Mesendoderm (in vitro differentiated cells): ENCODE results near the gene INTS7.

Source experiments
- DNase-seq: peaks from one replicate; pipeline ENCODE4 v3.0.0; 2013
- H2AK5ac ChIP-seq: 2 replicates; pipeline ENCODE4 v1.6.1; 2013; ENCODE audit warnings: low read length, inconsistent platforms
- H2BK120ac ChIP-seq: 2 replicates; pipeline ENCODE4 v1.6.1; 2013; ENCODE audit warnings: low read depth, mild to moderate bottlenecking, low read length, moderate library complexity, mixed read lengths
- H2BK15ac ChIP-seq: replicated peaks from 2 replicates; pipeline ENCODE4 v1.6.1; 2013; ENCODE audit warnings: low read depth, mild to moderate bottlenecking, moderate library complexity
- H2BK5ac ChIP-seq: 2 replicates; pipeline ENCODE4 v1.6.1; 2013; ENCODE audit warnings: low read length, inconsistent platforms
- H3K18ac ChIP-seq: 2 replicates; pipeline ENCODE4 v1.6.1; 2013; ENCODE audit warnings: mild to moderate bottlenecking, low read length, mixed read lengths
- H3K23ac ChIP-seq: one replicate; pipeline ENCODE4 v1.6.1; 2013; ENCODE audit warnings: low read length
- H3K27ac ChIP-seq: 2 replicates; pipeline ENCODE4 v1.5.1; 2013; ENCODE audit warnings: low read depth, mild to moderate bottlenecking, inconsistent platforms, low read length, moderate library complexity
- H3K27me3 ChIP-seq: 2 replicates; pipeline ENCODE4 v1.6.1; 2013; ENCODE audit warnings: low read length, control low read depth, mild to moderate bottlenecking, inconsistent platforms; ENCODE audit not compliant: insufficient read depth, poor library complexity
- H3K36me3 ChIP-seq: 2 replicates; pipeline ENCODE4 v1.6.1; 2013; ENCODE audit warnings: low read length, inconsistent platforms; ENCODE audit not compliant: control insufficient read depth, insufficient read depth
- H3K4ac ChIP-seq: one replicate; pipeline ENCODE4 v1.6.1; 2013; ENCODE audit warnings: low read depth, mild to moderate bottlenecking, low read length, moderate library complexity
- H3K4me1 ChIP-seq: 2 replicates; pipeline ENCODE4 v1.6.1; 2013; ENCODE audit warnings: low read depth, low read length, inconsistent platforms; ENCODE audit not compliant: control insufficient read depth
- H3K4me2 ChIP-seq: 2 replicates; pipeline ENCODE4 v1.6.1; 2013; ENCODE audit warnings: low read length
- H3K4me3 ChIP-seq: 2 replicates; pipeline ENCODE4 v1.5.1; 2013; ENCODE audit warnings: mild to moderate bottlenecking, low read length
- H3K56ac ChIP-seq: one replicate; pipeline ENCODE4 v1.6.1; 2013; ENCODE audit warnings: low read length
- H3K79me1 ChIP-seq: 2 replicates; pipeline ENCODE4 v1.6.1; 2013; ENCODE audit warnings: low read length, inconsistent platforms
- H3K79me2 ChIP-seq: 2 replicates; pipeline ENCODE4 v1.6.1; 2013; ENCODE audit warnings: mild to moderate bottlenecking, low read length; ENCODE audit not compliant: control insufficient read depth, insufficient read depth
- H3K9ac ChIP-seq: 2 replicates; pipeline ENCODE4 v1.6.1; 2013; ENCODE audit warnings: low read length, inconsistent platforms
- H4K5ac ChIP-seq: one replicate; pipeline ENCODE4 v1.6.1; 2013; ENCODE audit warnings: low read length
- H4K8ac ChIP-seq: one replicate; pipeline ENCODE4 v1.6.1; 2013; ENCODE audit warnings: low read depth, mild to moderate bottlenecking, control low read depth, low read length, moderate library complexity
- WGBS: extraction: QIAGEN DNeasy Blood & Tissue Kit; methylation state at CpG from one replicate; pipeline ENCODE4 v1.1.7; 2013; ENCODE audit warnings: low lambda C conversion rate, missing lambda C conversion rate; ENCODE audit not compliant: insufficient coverage; ENCODE audit errors: extremely low coverage; 5-methylcytosine and 5-hydroxymethylcytosine counted together

INTS7 gene

GRCh38 chr1:212040629-212041412 lies 5.5 kb upstream of the INTS7 start:
- peaks cover 2% of the 10 kb centered on the region for H3K4me1 ChIP-seq
- peaks cover 40% of the 10 kb centered on the region for H3K79me2 ChIP-seq
- H3K36me3 ChIP-seq, result peaks cover 2% of the 10 kb centered on the region
- no peak overlapping the region for H2BK120ac ChIP-seq
- no peak overlapping the region for H2BK15ac ChIP-seq
- DNase-seq, result no peak
- peaks cover 4% of the 10 kb centered on the region for H3K79me1 ChIP-seq
- no peaks in the 10 kb centered on the region for H3K27me3 ChIP-seq
- no peak overlapping the region for H2AK5ac ChIP-seq
- WGBS, result no CpG with 5 or more reads among the region's 5 CpGs
- H3K9ac ChIP-seq, result no peak overlapping the region
- H3K23ac ChIP-seq, result peak overlapping the region; percentile 54
- no peak overlapping the region for H3K4ac ChIP-seq
- H4K8ac ChIP-seq, result no peak overlapping the region
- H2BK5ac ChIP-seq, result no peak overlapping the region
- H3K4me2 ChIP-seq, result no peak overlapping the region
- H3K18ac ChIP-seq, result no peak overlapping the region
- H3K27ac ChIP-seq, result no peak overlapping the region
- H4K5ac ChIP-seq, result no peak overlapping the region
- H3K56ac ChIP-seq, result no peak overlapping the region
- no peak overlapping the region for H3K4me3 ChIP-seq

GRCh38 chr1:212039622-212040021 lies 4.3 kb upstream of the INTS7 start:
- H2BK5ac ChIP-seq, result no peak overlapping the region
- H3K23ac ChIP-seq, result no peak overlapping the region
- H3K4me2 ChIP-seq, result no peak overlapping the region
- H4K5ac ChIP-seq, result no peak overlapping the region
- H3K79me2 ChIP-seq, result peaks cover 42% of the 10 kb centered on the region
- H3K4me3 ChIP-seq, result no peak overlapping the region
- peaks cover 4% of the 10 kb centered on the region for H3K79me1 ChIP-seq
- H2AK5ac ChIP-seq, result no peak overlapping the region
- peaks cover 2% of the 10 kb centered on the region for H3K36me3 ChIP-seq
- no peaks in the 10 kb centered on the region for H3K27me3 ChIP-seq
- no peak overlapping the region for H4K8ac ChIP-seq
- no peak overlapping the region for H2BK120ac ChIP-seq
- no peak for DNase-seq
- no peak overlapping the region for H3K4ac ChIP-seq
- peaks cover 2% of the 10 kb centered on the region for H3K4me1 ChIP-seq
- H3K27ac ChIP-seq, result no peak overlapping the region
- no peak overlapping the region for H3K9ac ChIP-seq
- no peak overlapping the region for H3K18ac ChIP-seq
- H3K56ac ChIP-seq, result no peak overlapping the region
- no CpG with 5 or more reads among the region's 2 CpGs for WGBS
- H2BK15ac ChIP-seq, result no peak overlapping the region

GRCh38 chr1:212037900-212038299 lies 2.5 kb upstream of the INTS7 start:
- Histone ChIP-seq H4K5ac (no peak overlapping the region), H3K4me1 (peaks cover 2% of the 10 kb centered on the region), H3K27me3 (no peaks in the 10 kb centered on the region), H3K79me2 (peaks cover 49% of the 10 kb centered on the region), H3K4me3 (no peak overlapping the region), H3K79me1 (peaks cover 6% of the 10 kb centered on the region), H3K56ac (peak overlapping the region; percentile 69), H3K23ac (no peak overlapping the region), H4K8ac (no peak overlapping the region), H3K36me3 (peaks cover 2% of the 10 kb centered on the region), H3K9ac (peak overlapping the region; percentile 56), H2BK120ac (no peak overlapping the region), H3K4me2 (peak overlapping the region; percentile 13), H3K27ac (no peak overlapping the region), H3K18ac (no peak overlapping the region), H2BK15ac (no peak overlapping the region), H3K4ac (no peak overlapping the region), H2AK5ac (no peak overlapping the region), H2BK5ac (no peak overlapping the region)
- WGBS, result no CpG with 5 or more reads among the region's 3 CpGs
- no peak for DNase-seq

GRCh38 chr1:212035835-212036605 lies 663 bp upstream of the INTS7 start:
- DNase-seq, result no peak
- Histone ChIP-seq H3K4me3 (peak overlapping the region; percentile 83), H3K27me3 (no peaks in the 10 kb centered on the region), H3K18ac (no peak overlapping the region), H3K27ac (peak overlapping the region; percentile 59), H2BK5ac (no peak overlapping the region), H3K79me2 (peaks cover 52% of the 10 kb centered on the region), H2BK15ac (no peak overlapping the region), H3K56ac (peak overlapping the region; percentile 93), H3K9ac (peak overlapping the region; percentile 86), H3K23ac (no peak overlapping the region), H3K79me1 (peaks cover 7% of the 10 kb centered on the region), H3K4me1 (peaks cover 4% of the 10 kb centered on the region), H2BK120ac (no peak overlapping the region), H3K36me3 (peaks cover 2% of the 10 kb centered on the region), H3K4me2 (peak overlapping the region; percentile 47), H2AK5ac (no peak overlapping the region), H3K4ac (no peak overlapping the region), H4K5ac (no peak overlapping the region), H4K8ac (no peak overlapping the region)
- no CpG with 5 or more reads among the region's 32 CpGs for WGBS

GRCh38 chr1:212034516-212035122 lies 738 bp downstream of the INTS7 start:
- Histone ChIP-seq H3K27ac (peak overlapping the region; percentile 27), H3K23ac (no peak overlapping the region), H2BK15ac (peak overlapping the region; percentile 3), H3K4me1 (peaks cover 5% of the 10 kb centered on the region), H3K56ac (peak overlapping the region; percentile 86), H2AK5ac (no peak overlapping the region), H3K18ac (no peak overlapping the region), H4K5ac (peak overlapping the region; percentile 21), H3K79me2 (peaks cover 48% of the 10 kb centered on the region), H3K36me3 (peaks cover 2% of the 10 kb centered on the region), H2BK120ac (no peak overlapping the region), H2BK5ac (no peak overlapping the region), H3K4me2 (peak overlapping the region; percentile 95), H4K8ac (no peak overlapping the region), H3K27me3 (no peaks in the 10 kb centered on the region), H3K79me1 (peaks cover 8% of the 10 kb centered on the region), H3K4ac (no peak overlapping the region), H3K4me3 (peak overlapping the region; percentile 77), H3K9ac (peak overlapping the region; percentile 88)
- no CpG with 5 or more reads among the region's 13 CpGs for WGBS
- DNase-seq, result no peak
